H1 (cell line): ENCODE measurements around the gene PRKCZ.

Experiments
- CBX8 ChIP-seq: fragments of 300-800, 300-1000 bp; sonication (generic); IDR thresholded peaks from 2 replicates; pipeline ENCODE4 v1.7.1; 2016; ENCODE audit warnings: low read depth, low read length, borderline replicate concordance
- HDAC2 ChIP-seq, 2 experiments: fragments of 300-600 bp in 1 of 2; sonication (generic) in 1 of 2; IDR thresholded peaks; 2 replicates each; pipeline ENCODE4 v1.6.1; 2011 to 2012; ENCODE audit warnings: low read depth in 2 of 2, low read length in 2 of 2, mild to moderate bottlenecking in 2 of 2, moderate library complexity in 2 of 2, borderline replicate concordance in 1 of 2, inconsistent platforms in 1 of 2
- SIN3A ChIP-seq, 2 experiments: IDR thresholded peaks in 1 of 2; conservative IDR thresholded peaks in 1 of 2; 2 replicates each; pipeline ENCODE4 v1.6.1; 2011 to 2012; ENCODE audit warnings: low read length in 2 of 2, improper control_type of control experiment in 1 of 2, low read depth in 1 of 2, mild to moderate bottlenecking in 1 of 2
- YY1 ChIP-seq: IDR thresholded peaks from 2 replicates; pipeline ENCODE4 v1.6.1; 2011; ENCODE audit warnings: low read depth, mild to moderate bottlenecking, low read length
- TF ChIP-seq, protein P1 (sequence below): IDR thresholded peaks from 2 replicates; pipeline ENCODE4 v1.6.1; 2012; ENCODE audit warnings: inconsistent platforms
- TF ChIP-seq, protein P2 (sequence below), 3 experiments: IDR thresholded peaks; 1 replicate in 2 of 3; 2 replicates in 1 of 3; pipeline versions ENCODE4 v1.5.1 to v1.6.1; 2011; ENCODE audit warnings: low read length in 3 of 3, mild to moderate bottlenecking in 3 of 3, inconsistent platforms in 2 of 3, low read depth in 1 of 3, moderate library complexity in 1 of 3; ENCODE audit not compliant: insufficient read depth in 1 of 3; ENCODE audit errors: control extremely low read depth in 1 of 3

DNA sequence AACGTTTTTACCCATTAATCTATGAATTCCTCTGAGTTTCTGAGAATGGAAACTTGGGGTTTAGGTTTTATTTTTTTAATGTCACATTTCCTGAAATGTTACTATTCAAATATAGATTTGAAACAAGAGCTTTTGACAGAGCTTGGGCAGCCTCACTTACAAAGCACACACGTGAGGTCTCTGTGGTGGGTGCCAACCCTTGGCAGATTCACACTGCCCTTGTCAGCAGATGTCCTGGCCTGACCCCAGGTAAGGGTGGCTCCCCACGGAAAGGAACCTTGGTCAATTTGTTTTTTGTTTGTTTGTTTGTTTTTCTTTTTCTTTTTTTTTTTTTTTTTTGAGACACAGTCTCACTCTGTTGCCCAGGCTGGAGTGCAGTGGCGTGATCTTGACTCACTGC is 90.8 kb downstream of the PRKCZ start:
- TF ChIP-seq, protein P1, sequence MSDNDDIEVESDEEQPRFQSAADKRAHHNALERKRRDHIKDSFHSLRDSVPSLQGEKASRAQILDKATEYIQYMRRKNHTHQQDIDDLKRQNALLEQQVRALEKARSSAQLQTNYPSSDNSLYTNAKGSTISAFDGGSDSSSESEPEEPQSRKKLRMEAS = no peak
- TF ChIP-seq, protein P2, sequence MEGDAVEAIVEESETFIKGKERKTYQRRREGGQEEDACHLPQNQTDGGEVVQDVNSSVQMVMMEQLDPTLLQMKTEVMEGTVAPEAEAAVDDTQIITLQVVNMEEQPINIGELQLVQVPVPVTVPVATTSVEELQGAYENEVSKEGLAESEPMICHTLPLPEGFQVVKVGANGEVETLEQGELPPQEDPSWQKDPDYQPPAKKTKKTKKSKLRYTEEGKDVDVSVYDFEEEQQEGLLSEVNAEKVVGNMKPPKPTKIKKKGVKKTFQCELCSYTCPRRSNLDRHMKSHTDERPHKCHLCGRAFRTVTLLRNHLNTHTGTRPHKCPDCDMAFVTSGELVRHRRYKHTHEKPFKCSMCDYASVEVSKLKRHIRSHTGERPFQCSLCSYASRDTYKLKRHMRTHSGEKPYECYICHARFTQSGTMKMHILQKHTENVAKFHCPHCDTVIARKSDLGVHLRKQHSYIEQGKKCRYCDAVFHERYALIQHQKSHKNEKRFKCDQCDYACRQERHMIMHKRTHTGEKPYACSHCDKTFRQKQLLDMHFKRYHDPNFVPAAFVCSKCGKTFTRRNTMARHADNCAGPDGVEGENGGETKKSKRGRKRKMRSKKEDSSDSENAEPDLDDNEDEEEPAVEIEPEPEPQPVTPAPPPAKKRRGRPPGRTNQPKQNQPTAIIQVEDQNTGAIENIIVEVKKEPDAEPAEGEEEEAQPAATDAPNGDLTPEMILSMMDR (IDR thresholded peaks at IDR 0.05; ENCODE audit: control extremely low read depth in 1 of 3, insufficient read depth in 1 of 3, low read depth in 1 of 3, low read length in 3 of 3) = no peak
- TF ChIP-seq CBX8 (no peak), YY1 (no peak), SIN3A (conservative IDR thresholded peaks at IDR 0.05 in 1 of 2, IDR thresholded peaks at IDR 0.05 in 1 of 2; ENCODE audit: low read depth in 1 of 2, low read length in 2 of 2) (no peak), HDAC2 (IDR thresholded peaks at IDR 0.05; ENCODE audit: borderline replicate concordance in 1 of 2, low read depth in 2 of 2, low read length in 2 of 2) (no peak)
